CD4-positive, alpha-beta T cell treated with Interleukin-4 for 1 hour (primary cell): ENCODE measurements around the gene WTIP.
"Not testable (repeated sequence)": the region's sequence is repeated elsewhere in the genome, so short reads cannot be mapped to it uniquely, and the experiment has no call there.

Source experiments
- DNase-seq, 2 donors: peaks; one replicate each; pipeline ENCODE4 v3.0.0-alpha.2; 2020 to 2022

The WTIP gene

GRCh38 chr19:34480971-34481841 lies at the start of gene WTIP:
TSS of gene WTIP (plus strand) at chr19:34481758. CDS start at chr19:34481975, 217 bp downstream.
- DNase-seq: no peak

- DNase-seq: no peak
Observed at GRCh38 chr19:34432797-34433196, 48.8 kb upstream of the WTIP start.

- DNase-seq: no peak
Observed at GRCh38 chr19:34436716-34437115, 44.8 kb upstream of the WTIP start.

GRCh38 chr19:34448191-34448590 lies 33.4 kb upstream of the WTIP start:
- no peak for DNase-seq

GRCh38 chr19:34452723-34453122 lies 28.8 kb upstream of the WTIP start:
- no peak for DNase-seq

- no peak for DNase-seq
Observed at GRCh38 chr19:34454091-34454490, 27.5 kb upstream of the WTIP start.

- no peak for DNase-seq
Observed at GRCh38 chr19:34454685-34455084, 26.9 kb upstream of the WTIP start.

DNA sequence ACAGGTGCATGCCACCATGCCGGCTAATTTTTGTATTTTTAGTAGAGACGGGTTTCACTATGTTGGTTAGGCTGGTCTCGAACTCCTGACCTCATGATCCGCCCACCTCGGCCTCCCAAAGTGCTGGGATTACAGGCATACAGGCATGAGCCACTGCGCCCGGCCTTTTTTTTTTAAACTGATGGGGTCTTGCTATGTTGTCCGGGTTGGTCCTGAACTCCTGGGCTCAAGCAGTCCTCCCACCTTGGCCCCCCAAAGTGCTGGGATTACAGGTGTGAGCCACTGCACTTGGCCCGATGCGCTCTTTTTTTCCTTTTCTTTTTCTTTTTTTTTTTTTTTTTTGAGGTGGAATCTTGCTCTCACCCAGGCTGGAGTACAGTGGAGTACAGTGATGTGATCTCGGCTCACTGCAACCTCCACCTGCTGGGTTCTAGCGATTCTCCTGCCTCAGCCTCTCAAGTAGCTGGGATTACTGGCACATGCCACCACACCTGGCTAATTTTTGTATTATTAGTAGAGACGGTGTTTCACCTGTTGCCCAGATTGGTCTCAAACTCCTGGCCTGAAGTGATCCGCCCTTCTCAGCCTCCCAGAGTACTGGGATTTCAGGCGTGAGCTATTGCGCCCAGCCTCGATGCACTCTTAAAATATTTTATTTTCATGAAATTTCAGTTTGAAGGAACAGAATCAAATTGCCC lies 25.6 kb upstream of the WTIP start:
- DNase-seq: not testable (repeated sequence)

DNA sequence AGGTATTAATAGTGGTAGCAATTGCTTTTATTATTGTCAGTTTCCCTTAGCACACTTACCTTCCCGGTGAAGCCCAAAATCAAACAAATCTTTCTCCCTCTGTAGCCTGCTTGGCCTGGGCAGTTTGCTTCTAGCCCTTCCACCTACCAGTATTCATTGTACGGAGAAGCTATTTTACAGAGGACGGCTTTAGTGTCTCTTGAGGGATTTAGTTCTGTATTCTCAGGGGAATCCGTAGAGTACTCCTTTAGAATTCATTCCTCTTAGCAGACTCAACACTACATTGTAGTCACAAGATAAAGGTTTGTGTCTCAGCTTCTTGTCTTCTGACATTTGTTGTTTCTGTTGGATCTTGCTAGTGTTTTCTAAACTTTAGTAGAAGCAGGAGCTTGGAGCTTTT lies 24.1 kb upstream of the WTIP start:
- no peak for DNase-seq

DNA sequence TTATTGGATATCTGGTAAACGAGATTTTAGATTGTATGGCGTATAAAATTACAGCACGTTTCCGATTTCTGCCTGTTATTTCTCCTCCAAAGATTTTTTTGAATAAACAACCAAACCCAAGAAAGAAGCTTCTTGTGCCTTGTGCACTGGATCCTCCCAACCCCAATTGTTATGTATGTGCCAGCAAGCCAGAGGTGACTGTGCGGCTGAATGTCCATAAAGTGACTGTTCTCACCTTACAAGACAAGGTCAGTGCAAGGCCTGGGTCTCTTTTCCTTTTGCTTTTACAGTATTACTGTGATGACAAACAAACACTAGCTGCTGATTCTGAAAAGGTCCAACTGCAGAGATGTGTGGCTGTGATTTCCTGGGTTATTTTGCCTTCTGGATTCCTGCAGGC lies 22.9 kb upstream of the WTIP start:
- DNase-seq: no peak

DNA sequence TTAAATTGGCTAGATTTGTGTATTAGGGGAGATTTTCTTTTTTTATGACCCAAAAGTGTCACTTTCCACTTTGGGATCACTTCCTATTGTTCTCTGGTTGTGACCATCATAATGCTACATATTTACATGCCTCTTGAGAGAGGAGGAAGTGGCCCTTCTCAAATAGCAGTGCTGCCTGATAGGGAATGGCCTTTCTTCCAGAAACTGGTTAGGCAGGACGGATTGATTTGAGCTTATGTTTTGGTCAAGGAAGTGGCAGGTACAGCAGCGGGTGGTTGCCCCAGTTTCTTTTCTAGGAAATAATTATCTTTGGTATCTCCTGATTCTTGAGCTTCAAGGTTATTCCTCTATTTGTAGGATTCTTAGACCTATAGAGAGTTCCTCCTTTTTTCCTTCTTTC lies 21.9 kb upstream of the WTIP start:
- no peak for DNase-seq

DNA sequence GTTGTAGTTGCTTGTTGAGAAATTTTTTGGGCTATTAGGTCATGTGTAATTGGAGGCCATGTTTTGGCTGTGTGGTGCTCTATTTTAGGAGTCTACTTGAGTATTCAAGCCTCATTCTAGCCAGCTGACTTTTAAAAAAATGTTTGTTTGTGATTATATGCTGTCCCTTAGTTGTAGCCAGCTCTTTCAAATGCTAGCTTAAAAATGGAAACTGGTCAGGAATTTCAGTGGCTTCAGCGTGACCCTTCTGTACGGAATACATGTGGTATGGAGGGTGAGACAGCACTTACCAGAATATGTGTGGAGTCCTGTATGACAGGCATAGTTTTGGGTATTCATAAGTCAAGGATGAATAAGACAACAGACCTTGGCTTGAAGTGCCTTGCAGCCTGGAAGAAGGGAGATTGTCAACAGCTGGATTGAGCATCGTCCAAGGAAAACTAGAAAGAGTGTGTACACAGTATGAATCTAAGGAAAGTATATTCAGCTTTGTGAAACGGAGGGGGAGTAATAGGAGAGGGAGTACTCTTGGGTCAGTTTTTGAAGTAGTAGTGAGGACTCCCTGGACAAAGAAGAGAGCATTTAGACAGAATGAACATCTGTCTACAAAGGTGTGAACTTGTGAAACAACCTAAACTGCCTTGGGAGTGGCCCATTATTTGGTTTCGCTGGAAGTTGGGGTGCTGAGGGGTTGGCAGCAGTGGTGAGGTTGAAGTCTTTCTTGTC lies 20.0 kb upstream of the WTIP start:
- DNase-seq: no peak

- not testable (repeated sequence) for DNase-seq
Observed at GRCh38 chr19:34464785-34465184, 16.8 kb upstream of the WTIP start.

DNA sequence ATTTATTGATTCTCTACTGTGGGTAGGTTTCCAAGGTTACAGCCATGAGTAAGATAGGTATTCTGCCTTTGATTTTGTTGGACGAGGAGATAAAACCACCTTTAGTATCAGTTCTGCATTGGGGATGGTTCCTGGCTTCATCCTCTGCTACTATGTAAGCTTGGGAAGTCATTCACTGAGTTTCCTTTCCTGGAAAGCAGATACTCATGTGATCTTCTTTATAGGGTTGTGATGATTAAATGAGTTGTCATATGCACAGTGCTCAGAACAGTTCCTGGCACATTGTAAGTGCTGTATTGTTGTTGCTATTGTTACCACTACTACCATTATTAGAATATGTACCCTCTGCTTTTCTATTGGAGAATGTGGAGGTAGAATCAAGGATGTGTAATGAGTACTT lies 13.1 kb upstream of the WTIP start:
- DNase-seq: no peak

- DNase-seq: not testable (repeated sequence)
Observed at GRCh38 chr19:34469026-34469425, 12.5 kb upstream of the WTIP start.

DNA sequence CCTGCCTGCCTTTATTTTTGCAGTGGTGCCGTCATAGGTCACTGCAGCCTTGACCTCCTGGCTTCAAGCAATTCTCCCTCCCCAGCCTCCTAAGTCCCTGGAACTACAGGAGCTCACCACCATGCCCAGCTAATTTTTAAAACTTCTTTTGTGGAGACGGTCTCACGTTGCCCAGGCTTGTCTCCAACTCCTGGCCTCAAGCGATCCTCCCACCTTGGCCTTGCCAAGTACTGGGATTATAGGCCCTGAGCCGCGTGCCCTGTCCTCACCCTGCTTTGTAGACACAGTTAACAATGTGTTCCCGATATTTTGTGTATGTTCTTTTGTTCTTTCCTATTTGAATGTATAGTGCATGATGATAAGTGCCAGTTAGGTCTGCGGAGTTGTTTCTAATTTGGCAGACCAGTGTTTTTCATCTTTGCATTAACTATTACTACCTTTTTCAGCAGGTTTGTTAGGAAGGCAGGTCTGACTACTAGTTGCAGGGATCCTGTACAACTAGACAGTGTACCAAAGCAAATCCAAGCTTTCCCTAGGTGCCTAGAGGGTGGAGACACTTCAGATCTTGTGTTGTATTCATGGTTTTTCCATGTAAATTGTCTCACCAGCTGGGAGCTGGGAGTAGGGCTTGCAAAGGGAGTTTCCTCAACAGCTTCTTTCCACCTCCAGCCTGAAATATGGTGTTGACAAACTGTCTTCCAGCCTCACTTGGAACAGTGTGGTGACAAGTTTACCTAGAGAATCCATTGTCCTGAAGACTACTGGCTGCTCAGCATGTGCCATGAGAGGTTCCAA lies 9.5 kb upstream of the WTIP start:
- no peak for DNase-seq

GRCh38 chr19:34474233-34474989 lies 7.1 kb upstream of the WTIP start:
- no peak for DNase-seq

- no peak for DNase-seq
Observed at GRCh38 chr19:34475026-34475974, 6.3 kb upstream of the WTIP start.

DNA sequence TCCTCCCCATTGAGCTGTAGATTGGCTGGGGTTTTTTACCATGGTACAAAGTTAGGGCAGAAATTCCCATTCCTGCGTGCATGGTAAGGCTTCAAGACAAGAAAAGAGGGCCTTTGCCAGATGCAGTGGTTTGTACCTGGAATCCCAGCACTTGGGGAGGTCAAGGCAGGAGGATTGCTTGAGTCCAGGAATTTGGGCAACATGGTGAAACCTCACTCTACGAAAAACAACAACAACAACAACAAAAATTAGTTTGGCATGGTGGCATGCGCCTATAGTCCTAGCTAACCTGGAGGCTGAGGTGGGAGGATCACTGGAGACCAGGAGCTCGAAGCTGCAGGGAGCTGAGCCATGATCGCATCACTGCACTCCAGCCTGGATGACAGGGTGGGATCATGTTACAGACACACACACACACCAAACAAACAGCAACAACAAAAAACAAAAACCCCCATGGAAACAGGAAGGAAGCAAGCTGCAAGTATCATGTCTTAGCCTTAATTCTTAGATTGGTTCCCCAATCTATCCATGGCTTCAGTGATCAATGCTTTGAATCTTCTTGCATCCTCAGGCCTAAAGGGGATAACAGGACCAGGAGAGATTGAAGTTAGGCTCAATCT lies 5.5 kb upstream of the WTIP start:
- DNase-seq: no peak

DNA sequence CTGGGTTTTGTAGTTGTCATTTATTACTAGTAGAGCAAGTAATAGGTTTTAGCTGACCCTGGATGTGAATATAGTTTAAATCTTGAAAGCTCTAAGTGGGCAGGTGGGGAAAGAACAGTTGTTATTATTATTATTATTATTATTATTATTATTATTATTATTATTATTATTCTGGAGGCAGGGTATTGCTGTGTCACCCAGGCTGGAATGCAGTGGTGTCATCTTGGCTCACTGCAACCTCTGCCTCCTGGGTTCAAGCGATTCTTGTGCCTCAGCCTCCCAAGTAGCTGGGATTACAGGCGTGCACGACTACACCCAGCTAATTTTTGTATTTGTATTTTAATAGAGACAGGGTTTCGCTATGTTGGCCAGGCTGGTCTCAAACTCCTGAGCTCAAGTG lies 3.1 kb upstream of the WTIP start:
- not testable (repeated sequence) for DNase-seq
